T-helper 2 cell treated with Interferon-gamma antibody and Interleukin-4, amounts not matched to agents 5 μg/mL and 100 μg/mL, for 36 hours (primary cell): Measurements from ENCODE around the gene CFAP43.

ENCODE experiments used
- DNase-seq: peaks from one replicate; pipeline ENCODE4 v3.0.0; 2021; ENCODE audit warnings: low spot score
- H3K27ac Mint-ChIP-seq: one replicate; pipeline ENCODE4 v1.8.0; 2021; ENCODE audit warnings: mild to moderate bottlenecking, mixed read lengths
- H3K27me3 Mint-ChIP-seq: one replicate; pipeline ENCODE4 v1.8.0; 2021; ENCODE audit warnings: low read depth, mixed read lengths
- H3K36me3 Mint-ChIP-seq: one replicate; pipeline ENCODE4 v1.8.0; 2021; ENCODE audit warnings: low read depth, mixed read lengths
- H3K4me1 Mint-ChIP-seq: one replicate; pipeline ENCODE4 v1.8.0; 2021; ENCODE audit warnings: low read depth, mixed read lengths
- H3K4me3 Mint-ChIP-seq: one replicate; pipeline ENCODE4 v1.8.0; 2022; ENCODE audit warnings: mild to moderate bottlenecking, moderate library complexity, mixed read lengths
- H3K9me3 Mint-ChIP-seq: one replicate; pipeline ENCODE4 v1.8.0; 2021; ENCODE audit warnings: mixed read lengths

CFAP43 gene

GRCh38 chr10:104100795-104101194, 131.4 kb downstream of the CFAP43 start:
- Mint-ChIP-seq H3K4me3 (no peak overlapping the region), H3K27me3 (peaks cover 21% of the 10 kb centered on the region), H3K36me3 (no peaks in the 10 kb centered on the region), H3K27ac (no peak overlapping the region), H3K4me1 (no peaks in the 10 kb centered on the region), H3K9me3 (no peaks in the 10 kb centered on the region)
- DNase-seq, result no peak

GRCh38 chr10:104099941-104100340, 132.2 kb downstream of the CFAP43 start:
- Mint-ChIP-seq H3K27ac (no peak overlapping the region), H3K27me3 (peaks cover 21% of the 10 kb centered on the region), H3K9me3 (no peaks in the 10 kb centered on the region), H3K36me3 (no peaks in the 10 kb centered on the region), H3K4me1 (no peaks in the 10 kb centered on the region), H3K4me3 (no peak overlapping the region)
- DNase-seq, result no peak

DNA sequence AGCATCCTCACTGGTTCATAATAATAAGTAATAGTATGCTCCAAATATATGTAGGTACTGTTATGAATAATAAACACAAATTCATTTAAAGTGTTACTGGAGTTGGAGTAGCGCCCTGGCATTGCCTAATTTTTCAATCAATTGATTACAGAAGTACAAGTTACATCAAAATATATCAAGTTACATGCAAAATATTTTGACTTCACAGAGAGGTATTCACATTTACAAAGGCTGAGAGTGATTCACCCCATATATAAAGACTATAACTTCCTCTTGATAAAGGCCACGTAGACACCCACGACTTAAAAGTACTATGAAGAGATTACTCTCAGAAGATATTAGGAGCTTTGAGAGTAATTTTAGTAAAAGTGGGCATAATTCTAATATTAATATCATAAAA, 132.9 kb downstream of the CFAP43 start:
- H3K4me3 Mint-ChIP-seq, result no peak overlapping the region
- no peaks in the 10 kb centered on the region for H3K9me3 Mint-ChIP-seq
- H3K36me3 Mint-ChIP-seq, result no peaks in the 10 kb centered on the region
- DNase-seq, result no peak
- peaks cover 21% of the 10 kb centered on the region for H3K27me3 Mint-ChIP-seq
- no peak overlapping the region for H3K27ac Mint-ChIP-seq
- H3K4me1 Mint-ChIP-seq, result no peaks in the 10 kb centered on the region

GRCh38 chr10:104098358-104098925, 133.7 kb downstream of the CFAP43 start:
- H3K36me3 Mint-ChIP-seq, result no peaks in the 10 kb centered on the region
- H3K4me3 Mint-ChIP-seq, result no peak overlapping the region
- peaks cover 20% of the 10 kb centered on the region for H3K27me3 Mint-ChIP-seq
- no peak for DNase-seq
- no peaks in the 10 kb centered on the region for H3K4me1 Mint-ChIP-seq
- no peak overlapping the region for H3K27ac Mint-ChIP-seq
- H3K9me3 Mint-ChIP-seq, result no peaks in the 10 kb centered on the region

DNA sequence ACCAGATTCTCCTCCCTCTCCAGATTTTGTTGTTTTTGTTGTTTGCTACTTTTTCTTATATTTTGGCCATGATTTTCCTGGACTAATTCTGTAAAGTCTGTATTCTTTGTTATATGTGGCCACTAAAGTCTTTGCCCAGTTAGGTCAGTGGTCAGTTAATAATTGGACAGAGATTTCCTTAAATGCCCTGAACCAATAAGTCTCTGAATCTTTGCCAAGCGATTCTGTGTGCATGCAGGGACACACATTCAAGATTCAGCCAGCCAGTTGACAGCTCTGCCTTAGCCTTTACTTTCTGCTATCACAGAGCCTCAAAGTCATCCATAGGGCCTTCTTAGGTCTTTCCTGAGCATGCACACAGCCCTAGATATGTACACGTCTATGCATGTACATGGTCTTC, 135.5 kb downstream of the CFAP43 start:
- no peak overlapping the region for H3K4me3 Mint-ChIP-seq
- H3K4me1 Mint-ChIP-seq, result no peaks in the 10 kb centered on the region
- H3K27ac Mint-ChIP-seq, result no peak overlapping the region
- no peaks in the 10 kb centered on the region for H3K9me3 Mint-ChIP-seq
- peaks cover 10% of the 10 kb centered on the region for H3K27me3 Mint-ChIP-seq
- no peaks in the 10 kb centered on the region for H3K36me3 Mint-ChIP-seq
- no peak for DNase-seq

GRCh38 chr10:104092749-104093148, 139.4 kb downstream of the CFAP43 start:
- Mint-ChIP-seq H3K4me3 (no peak overlapping the region), H3K4me1 (no peaks in the 10 kb centered on the region), H3K27me3 (peaks cover 6% of the 10 kb centered on the region), H3K27ac (no peak overlapping the region), H3K9me3 (no peaks in the 10 kb centered on the region), H3K36me3 (no peaks in the 10 kb centered on the region)
- no peak for DNase-seq

- peaks cover 6% of the 10 kb centered on the region for H3K27me3 Mint-ChIP-seq
- H3K36me3 Mint-ChIP-seq, result no peaks in the 10 kb centered on the region
- no peaks in the 10 kb centered on the region for H3K4me1 Mint-ChIP-seq
- H3K4me3 Mint-ChIP-seq, result no peak overlapping the region
- DNase-seq, result no peak
- no peaks in the 10 kb centered on the region for H3K9me3 Mint-ChIP-seq
- H3K27ac Mint-ChIP-seq, result no peak overlapping the region
These were observed 141.6 kb downstream of the CFAP43 start for GRCh38 chr10:104090611-104091010.

GRCh38 chr10:104089621-104090020, 142.5 kb downstream of the CFAP43 start:
- Mint-ChIP-seq H3K27ac (no peak overlapping the region), H3K9me3 (no peaks in the 10 kb centered on the region), H3K4me1 (no peaks in the 10 kb centered on the region), H3K27me3 (peaks cover 6% of the 10 kb centered on the region), H3K36me3 (no peaks in the 10 kb centered on the region), H3K4me3 (no peak overlapping the region)
- no peak for DNase-seq

DNA sequence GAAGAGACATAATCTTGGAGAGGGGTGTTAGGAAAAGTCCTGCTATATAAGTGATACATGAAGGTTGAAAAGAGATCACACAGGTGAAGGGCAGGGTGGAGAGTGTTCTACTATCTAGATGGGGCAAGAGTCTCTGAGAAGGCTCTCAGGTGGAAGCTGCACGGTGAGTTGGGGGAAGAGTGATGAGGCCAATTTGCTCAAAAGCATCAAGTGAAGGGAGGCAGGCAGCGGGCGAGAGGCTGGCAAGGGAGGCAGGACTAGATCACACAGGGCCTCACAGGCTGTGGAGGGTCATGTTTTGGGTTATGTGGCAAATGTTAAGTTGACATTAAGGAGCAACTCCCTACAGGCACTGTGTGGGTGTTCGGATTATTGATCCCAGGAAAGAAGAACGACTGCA, 143.9 kb downstream of the CFAP43 start:
- no peak overlapping the region for H3K27ac Mint-ChIP-seq
- no peaks in the 10 kb centered on the region for H3K36me3 Mint-ChIP-seq
- DNase-seq, result no peak
- H3K9me3 Mint-ChIP-seq, result no peaks in the 10 kb centered on the region
- H3K4me3 Mint-ChIP-seq, result no peak overlapping the region
- H3K4me1 Mint-ChIP-seq, result no peaks in the 10 kb centered on the region
- H3K27me3 Mint-ChIP-seq, result peaks cover 8% of the 10 kb centered on the region

DNA sequence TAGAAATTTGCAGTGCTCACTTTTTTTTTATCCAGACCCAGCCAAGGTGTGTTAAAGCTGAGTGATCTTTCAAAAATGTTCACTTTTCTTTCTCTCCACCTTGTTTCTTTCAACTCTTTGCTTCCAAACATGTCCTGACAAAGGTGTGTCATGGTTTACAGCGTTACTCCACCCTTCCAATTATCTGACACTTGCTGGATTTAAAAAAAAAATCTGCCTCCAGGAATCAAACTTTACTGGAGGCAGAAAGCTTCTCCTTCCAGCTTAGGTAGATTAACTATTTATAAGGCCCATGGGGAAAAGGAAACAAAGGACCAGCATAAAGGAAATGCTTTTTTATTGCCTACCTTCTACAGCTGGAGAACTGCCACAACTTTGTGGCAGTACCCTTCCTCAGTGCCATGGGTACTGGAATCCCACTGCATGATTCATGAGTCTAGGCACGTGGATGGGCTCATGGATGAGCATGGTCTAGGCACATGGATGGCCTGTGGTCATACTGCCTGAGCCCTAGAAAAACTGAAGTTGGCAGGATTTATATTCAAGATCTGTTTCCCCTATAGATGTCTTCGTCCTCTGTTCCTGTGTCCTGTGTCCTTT, 146.3 kb downstream of the CFAP43 start, which contains the start of gene COL17A1:
Gene COL17A1, minus strand, starts transcription at position 80 of the 600 bp plus-strand sequence. CDS start 5,207 bp downstream, outside the sequence.
- Mint-ChIP-seq H3K27me3 (peaks cover 8% of the 10 kb centered on the region), H3K4me3 (no peak within 1 kb of the TSS), H3K4me1 (no peaks in the 10 kb centered on the region), H3K36me3 (no peaks in the 10 kb centered on the region), H3K27ac (no peak within 1 kb of the TSS), H3K9me3 (no peaks in the 10 kb centered on the region)
- DNase-seq, result no peak

DNA sequence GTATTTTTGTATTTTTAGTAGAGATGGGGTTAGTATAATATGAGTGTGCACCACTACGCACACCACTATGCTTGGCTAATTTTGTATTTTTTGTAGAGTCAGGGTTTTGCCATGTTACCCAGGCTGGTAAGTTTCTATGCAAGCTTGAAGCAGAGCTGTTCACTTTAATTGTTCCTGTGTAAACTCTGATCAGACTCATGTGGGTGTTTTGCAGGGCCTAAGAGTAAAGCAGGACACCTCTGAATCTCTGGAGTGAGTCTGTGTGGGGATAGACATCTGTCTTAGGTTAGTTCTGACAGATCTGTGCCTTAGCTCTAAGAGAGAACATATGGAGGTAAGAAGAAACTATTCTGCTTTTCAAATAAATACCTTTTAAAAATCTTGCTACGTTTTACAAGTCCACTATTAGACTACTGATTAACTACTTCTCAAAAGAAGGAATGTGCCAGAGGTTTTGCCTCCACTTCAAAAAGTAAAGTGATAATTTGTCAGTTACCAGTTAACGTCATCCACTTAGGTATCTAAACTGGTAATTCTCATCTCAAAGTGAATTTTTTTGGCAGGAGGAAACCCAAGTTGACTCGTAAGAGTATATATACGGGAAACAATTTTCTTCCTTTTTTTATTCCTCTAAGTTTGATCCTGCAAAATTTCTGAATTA, 147.6 kb downstream of the CFAP43 start:
- no peak overlapping the region for H3K27ac Mint-ChIP-seq
- H3K4me3 Mint-ChIP-seq, result no peak overlapping the region
- peaks cover 5% of the 10 kb centered on the region for H3K27me3 Mint-ChIP-seq
- H3K9me3 Mint-ChIP-seq, result no peaks in the 10 kb centered on the region
- H3K36me3 Mint-ChIP-seq, result no peaks in the 10 kb centered on the region
- no peak for DNase-seq
- no peaks in the 10 kb centered on the region for H3K4me1 Mint-ChIP-seq

- Mint-ChIP-seq H3K27ac (no peak overlapping the region), H3K27me3 (peaks cover 3% of the 10 kb centered on the region), H3K4me1 (peaks cover 1% of the 10 kb centered on the region), H3K4me3 (no peak overlapping the region), H3K9me3 (no peaks in the 10 kb centered on the region), H3K36me3 (no peaks in the 10 kb centered on the region)
- DNase-seq, result no peak
These were observed 150.2 kb downstream of the CFAP43 start for GRCh38 chr10:104081998-104082397.

DNA sequence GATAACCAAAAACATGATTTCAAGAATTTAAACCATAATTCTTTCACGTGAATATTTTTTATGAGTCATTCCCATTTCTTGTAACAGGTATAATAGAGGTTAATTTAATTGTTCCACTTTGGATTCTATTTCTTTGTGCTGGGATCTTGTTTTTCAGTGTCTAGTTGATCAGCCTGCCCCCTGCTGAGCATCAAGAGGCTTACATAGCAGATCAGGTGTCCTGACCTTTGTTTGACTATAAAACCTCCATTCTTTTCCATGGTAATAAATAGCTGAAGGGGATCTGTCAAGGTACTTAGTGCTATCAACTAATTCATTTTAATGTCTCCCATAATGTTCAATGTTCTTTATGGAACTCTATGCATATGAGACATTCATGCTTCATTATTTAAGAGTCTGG, 151.4 kb downstream of the CFAP43 start:
- no peaks in the 10 kb centered on the region for H3K9me3 Mint-ChIP-seq
- H3K4me1 Mint-ChIP-seq, result peaks cover 1% of the 10 kb centered on the region
- no peaks in the 10 kb centered on the region for H3K36me3 Mint-ChIP-seq
- no peak overlapping the region for H3K4me3 Mint-ChIP-seq
- no peak overlapping the region for H3K27ac Mint-ChIP-seq
- peaks cover 3% of the 10 kb centered on the region for H3K27me3 Mint-ChIP-seq
- no peak for DNase-seq
